LHCN-M2 (cell line): ENCODE data around the gene PPP1R13L. TPM values are rescaled to one million over a fixed set of nuclear protein-coding genes. Genes with fewer than 3 reads are reported as not detected.
A peak's percentile ranks its signal among the peaks of the same experiment; 100 is the strongest.
"Not testable (repeated sequence)": the region's sequence is repeated elsewhere in the genome, so short reads cannot be mapped to it uniquely, and the experiment has no call there.

Experiments
- DNase-seq: peaks from one replicate; pipeline ENCODE4 v3.0.0-alpha.2; 2012; ENCODE audit warnings: low read depth
- total RNA-seq: library from RNA; depleted of rRNA; stranded (reverse); fragments of >200 nt; gene quantifications from 2 replicates; pipeline ENCODE4 v1.2.3, GENCODE V29; 2014

The PPP1R13L gene
- total RNA-seq, 1 experiment from 2014 or later, result 0.92 TPM

DNA sequence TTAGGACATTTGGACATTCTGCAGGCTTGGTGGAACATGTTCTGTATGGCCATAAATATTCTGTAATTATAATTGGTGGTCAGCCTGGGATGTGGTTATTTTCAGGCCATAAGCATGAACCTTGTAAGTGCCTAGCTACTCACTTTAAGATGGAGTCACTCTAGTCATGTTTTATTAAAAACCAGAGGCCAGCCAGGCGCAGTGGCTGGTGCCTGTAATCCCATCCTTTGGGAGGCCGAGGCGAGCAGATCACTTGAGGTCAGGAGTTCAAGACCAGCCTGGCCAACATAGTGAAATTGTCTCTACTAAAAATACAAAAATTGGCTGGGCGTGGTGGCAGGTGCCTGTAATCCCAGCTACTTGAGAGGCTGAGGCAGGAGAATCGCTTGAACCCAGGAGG lies 2.7 kb upstream of the PPP1R13L start:
- DNase-seq, result not testable (repeated sequence)

- no peak for DNase-seq
These were observed 2.2 kb upstream of the PPP1R13L start for GRCh38 chr19:45407091-45407375.

DNA sequence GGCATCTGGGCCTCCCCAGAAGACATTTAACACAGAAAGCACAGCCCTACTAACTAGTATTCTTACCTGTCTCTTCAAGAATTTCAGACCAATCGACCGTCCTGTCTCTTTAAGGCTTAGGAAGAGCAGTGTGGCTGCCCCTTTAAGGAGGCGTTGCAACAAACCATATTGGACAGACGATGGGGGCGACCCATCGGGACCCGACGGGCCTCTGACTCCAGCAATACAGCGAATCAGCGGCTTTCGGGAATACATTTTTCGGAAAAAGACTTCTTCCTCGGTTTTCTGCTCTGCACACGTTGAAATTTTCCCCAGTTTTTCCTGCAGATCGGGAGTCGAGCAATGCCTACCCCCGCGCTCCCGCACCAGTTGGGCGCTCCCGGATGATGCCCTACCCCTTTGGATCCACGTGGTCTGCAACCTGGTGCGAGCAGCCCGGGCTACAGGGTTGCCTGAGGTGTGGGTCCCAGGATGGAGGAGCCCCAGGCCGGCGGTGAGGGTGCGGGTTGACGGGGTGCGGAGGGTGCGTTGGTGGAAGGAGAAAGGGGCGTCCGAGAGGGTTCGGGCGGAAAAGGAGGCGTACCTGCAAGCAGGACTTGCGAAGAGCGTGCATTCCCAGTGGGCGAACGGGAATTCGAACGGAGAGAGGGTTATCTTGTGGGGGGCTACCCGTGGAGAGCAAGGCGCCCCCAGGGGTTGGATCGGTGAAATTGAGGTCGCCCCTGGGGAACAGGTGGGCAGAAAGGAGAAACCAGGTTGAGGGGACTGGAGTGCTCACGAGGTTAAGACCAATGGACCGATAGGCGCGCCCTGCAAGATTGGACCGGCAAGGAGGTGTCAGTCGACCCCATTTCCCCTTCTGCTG lies 1.6 kb upstream of the PPP1R13L start, which contains the start of gene POLR1G:
Gene POLR1G (plus strand): TSS at position 419 of the 865 bp plus-strand sequence. CDS start 53 bp downstream, at position 472.
- peak; percentile 79 for DNase-seq

GRCh38 chr19:45405435-45406225 lies 761 bp upstream of the PPP1R13L start:
- DNase-seq, result peak; percentile 88

GRCh38 chr19:45403781-45404556 lies 900 bp downstream of the PPP1R13L start:
- no peak for DNase-seq

- DNase-seq, result no peak
These were observed 1.6 kb downstream of the PPP1R13L start for GRCh38 chr19:45403272-45403671.

- peak; percentile 36 for DNase-seq
These were observed 2.4 kb downstream of the PPP1R13L start for GRCh38 chr19:45402298-45403061.

DNA sequence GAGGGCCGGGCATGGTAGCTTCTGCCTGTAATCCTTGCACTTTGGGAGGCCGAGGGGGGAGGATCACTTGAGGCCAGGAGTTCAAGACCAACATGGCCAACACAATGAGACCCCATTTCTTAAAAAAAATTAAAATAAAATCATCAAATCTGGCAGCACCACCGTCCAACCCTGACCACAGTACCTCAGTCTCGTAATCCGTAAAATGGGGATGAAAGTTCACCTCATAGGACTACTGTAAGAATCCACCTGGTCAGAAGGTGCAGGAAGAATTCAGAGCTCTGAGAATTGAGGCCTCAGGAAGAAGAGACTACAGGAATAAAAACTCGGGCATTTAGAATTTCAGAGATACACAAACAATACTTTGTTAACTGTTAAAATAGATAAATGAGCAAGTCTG lies 3.1 kb downstream of the PPP1R13L start:
- no peak for DNase-seq

GRCh38 chr19:45400192-45400591 lies 4.7 kb downstream of the PPP1R13L start:
- DNase-seq, result no peak

DNA sequence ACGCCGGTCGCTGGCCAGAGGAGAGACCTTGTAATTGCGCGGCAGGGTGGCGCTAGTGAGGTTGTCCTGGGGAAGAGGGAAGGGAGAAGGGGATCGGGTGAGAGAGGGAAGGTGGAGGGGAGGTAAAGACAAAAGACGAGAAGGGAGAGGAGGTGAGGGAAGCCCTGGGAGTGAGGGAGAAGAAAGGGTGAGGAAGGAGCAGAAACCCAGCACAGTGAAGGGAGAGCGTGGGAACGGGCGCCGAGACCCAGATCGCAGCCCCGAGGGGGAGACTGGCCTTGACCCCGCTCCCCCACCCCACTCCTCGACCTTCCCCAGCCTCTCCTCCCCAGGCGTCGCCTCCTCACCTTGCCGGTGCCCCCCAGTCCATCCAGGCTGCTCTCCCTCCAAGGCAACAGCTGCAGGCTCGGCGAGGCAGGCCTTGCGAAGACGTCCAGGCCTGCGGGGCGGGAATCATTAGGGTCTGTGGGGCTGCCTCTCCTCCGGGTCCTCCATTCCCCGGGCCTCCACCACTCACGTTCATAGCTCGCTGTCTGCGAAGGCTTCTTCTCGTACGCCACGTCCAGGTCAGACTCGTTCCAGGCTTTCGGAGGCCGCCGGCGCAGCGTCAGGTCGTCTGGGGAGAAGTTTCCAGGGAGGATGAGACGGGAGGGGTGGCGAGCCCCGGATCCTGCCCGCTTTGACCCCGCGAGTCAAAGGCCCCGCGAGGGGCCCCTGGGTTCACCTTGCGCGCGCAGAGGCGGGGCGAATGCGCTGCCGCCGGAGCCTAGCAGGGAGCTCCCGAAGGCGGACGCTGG lies 8.8 kb downstream of the PPP1R13L start:
- DNase-seq, result no peak

GRCh38 chr19:45391871-45392665 lies 12.8 kb downstream of the PPP1R13L start:
- no peak for DNase-seq

DNA sequence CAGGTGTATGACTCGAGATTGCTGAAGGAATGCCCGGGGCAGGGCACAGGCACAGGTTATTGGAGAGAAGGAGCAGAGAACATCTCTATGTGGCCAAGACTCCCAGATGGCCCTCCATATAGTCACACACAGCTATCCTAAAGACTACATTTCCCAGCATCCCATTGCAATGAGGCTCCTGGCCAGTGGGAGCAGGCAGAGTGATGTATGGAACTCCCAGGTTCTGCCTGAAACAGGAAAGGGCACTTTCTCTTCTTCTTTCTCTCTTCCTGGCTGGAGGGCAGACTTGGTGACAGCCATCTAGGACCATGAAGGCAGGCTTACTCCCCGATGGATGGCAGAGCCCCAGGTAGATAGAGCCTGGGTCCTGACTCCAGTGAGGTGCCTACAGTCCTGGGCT lies 13.5 kb downstream of the PPP1R13L start:
- no peak for DNase-seq

DNA sequence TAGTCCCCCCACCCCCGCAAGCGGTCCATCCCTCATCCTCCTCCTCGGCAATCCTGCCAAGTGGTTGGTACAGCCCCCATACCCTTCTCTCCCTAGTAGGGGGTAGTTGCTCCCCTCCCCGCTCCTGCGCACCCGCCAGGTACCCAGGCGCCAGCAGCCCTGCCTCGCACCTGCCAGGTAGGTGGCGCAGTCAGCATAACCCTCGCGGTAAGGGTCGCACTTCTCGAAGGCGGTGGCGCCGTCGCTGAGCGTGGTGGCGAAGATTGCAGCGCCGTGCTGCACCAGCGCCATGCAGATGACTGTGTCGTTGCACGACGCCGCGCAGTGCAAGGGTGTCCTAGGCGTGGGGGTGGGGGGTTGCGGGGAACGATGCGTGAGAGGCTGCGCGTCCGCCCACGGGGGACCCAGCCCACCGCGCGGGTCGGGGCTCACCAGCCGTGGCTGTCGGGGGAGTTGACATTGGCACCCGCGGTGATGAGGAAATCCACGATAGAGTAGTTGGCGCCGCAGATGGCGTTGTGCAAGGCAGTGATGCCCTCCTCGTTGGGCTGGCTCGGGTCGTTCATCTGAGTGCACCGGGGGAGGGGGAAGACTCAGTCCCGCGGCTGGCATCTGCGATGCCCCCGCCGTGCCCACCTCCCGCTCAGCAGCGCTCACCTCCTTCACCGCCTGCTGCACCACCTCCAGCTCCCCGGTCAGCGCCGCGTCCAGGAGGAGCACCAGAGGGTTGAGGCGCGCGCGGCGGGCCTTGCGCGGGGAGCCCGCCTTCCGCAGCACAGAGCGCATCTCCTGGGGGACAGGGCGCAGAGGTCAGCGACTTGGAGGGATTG lies 19.3 kb downstream of the PPP1R13L start:
- no peak for DNase-seq

- no peak for DNase-seq
These were observed 22.4 kb downstream of the PPP1R13L start for GRCh38 chr19:45382426-45382825.

DNA sequence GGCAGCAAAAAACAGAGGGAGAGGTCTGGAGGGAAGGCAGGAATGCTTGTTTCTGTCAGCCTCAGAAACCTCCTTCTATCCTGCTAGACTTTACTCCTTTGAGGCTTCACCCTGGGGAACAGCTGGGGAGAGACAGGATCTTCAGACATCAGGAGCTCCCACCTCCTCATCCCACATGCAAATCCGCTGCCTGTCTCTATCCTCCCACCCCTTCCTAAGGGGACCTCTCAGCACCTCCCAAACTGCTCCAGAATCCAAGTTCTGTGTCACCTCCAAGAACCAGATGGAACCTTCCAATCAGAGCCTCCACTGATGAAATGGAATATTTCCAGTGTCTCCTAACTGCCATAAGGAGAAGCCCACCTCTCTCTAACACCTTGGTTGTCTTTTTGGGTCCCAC lies 24.8 kb downstream of the PPP1R13L start:
- no peak for DNase-seq

GRCh38 chr19:45376045-45376724 lies 28.7 kb downstream of the PPP1R13L start:
- DNase-seq, result peak; percentile 94

DNA sequence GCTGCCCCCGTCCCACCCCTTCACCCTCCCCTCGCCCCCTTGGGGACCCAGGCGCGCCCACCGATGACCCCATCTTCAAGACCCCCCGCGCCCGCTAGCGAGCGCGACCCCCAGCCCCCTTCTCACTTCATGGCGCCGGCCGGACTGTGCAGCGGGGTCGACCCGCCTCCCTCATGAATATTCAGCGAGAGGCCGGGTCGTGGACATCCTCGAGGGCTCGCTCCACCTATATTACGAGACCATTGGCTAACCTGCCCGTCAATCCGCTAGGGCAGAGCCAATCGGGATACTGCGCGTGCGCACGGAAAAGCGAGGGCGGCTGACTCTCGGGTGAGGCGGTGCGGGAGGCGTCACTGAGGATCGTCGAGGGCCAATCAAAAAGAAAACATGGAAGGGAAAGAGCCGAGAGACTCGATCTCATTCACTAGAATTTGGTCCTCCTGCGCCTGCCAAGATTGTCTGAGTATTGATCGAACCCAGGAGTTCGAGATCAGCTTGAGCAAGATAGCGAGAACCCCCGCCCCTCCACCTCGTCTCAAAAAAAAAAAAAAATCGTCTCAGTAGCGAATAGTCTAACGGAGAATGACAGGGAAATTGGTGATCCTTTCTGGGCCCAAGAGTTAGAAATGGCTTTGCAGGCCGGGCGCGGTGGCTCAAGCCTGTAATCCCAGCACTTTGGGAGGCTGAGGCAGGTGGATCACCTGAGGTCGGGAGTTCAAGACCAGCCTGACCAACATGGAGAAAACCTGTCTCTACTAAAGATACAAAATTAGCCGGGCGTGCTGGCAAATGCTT lies 34.3 kb downstream of the PPP1R13L start, which contains the start of gene ERCC2:
Gene ERCC2 (minus strand): TSS at position 164 of the 795 bp plus-strand sequence. CDS start 33 bp downstream, at position 131.
- peak; percentile 99 for DNase-seq
